NB4 (cell line): ENCODE measurements around the gene APOC3.

ENCODE experiments used
- CTCF ChIP-seq: IDR thresholded peaks from one replicate; pipeline ENCODE4 v1.5.1; 2012; ENCODE audit warnings: low read depth, low read length
- POLR2A ChIP-seq: IDR thresholded peaks from 2 replicates; pipeline ENCODE4 v1.6.1; 2011; ENCODE audit warnings: mild to moderate bottlenecking; ENCODE audit not compliant: insufficient read length; ENCODE audit errors: extremely low read depth

DNA sequence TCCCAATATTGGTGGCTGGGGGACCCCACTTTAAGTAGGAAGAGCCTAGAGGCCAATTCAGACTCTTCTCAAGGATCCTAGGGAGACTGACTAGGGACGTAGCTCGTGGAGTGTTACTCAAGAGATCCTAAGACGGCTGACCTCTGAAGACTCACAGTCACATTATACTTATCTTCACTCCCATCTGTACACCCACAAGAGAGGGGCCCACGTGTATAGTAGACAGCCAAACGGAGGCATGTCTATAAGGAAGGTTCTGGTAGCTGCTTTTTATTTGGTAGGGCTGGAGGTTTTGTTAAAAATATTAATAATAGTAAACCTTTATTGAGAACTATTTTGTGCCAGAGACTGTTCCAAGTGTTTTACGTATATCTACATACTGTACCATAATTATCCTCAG, 30.6 kb downstream of the APOC3 start:
- TF ChIP-seq POLR2A (no peak), CTCF (no peak)
